Glutamatergic neuron (in vitro differentiated cells): ENCODE measurements around the gene GID8. TPM values are rescaled to one million over a fixed set of nuclear protein-coding genes. Genes with fewer than 3 reads are reported as not detected.

Experiments
- DNase-seq: peaks from one replicate; pipeline ENCODE4 v3.0.0; 2022
- H3K27ac Mint-ChIP-seq: one replicate; pipeline ENCODE4 v1.8.0; 2020; ENCODE audit warnings: mild to moderate bottlenecking, mixed read lengths, inconsistent platforms; ENCODE audit not compliant: unreplicated experiment
- H3K27me3 Mint-ChIP-seq: one replicate; pipeline ENCODE4 v1.8.0; 2020; ENCODE audit warnings: mild to moderate bottlenecking, moderate library complexity, mixed read lengths, inconsistent platforms; ENCODE audit not compliant: unreplicated experiment
- H3K36me3 Mint-ChIP-seq: one replicate; pipeline ENCODE4 v1.8.0; 2020; ENCODE audit warnings: mild to moderate bottlenecking, mixed read lengths, inconsistent platforms; ENCODE audit not compliant: unreplicated experiment
- H3K4me1 Mint-ChIP-seq: one replicate; pipeline ENCODE4 v1.8.0; 2020; ENCODE audit warnings: mild to moderate bottlenecking, low read depth, mixed read lengths, inconsistent platforms; ENCODE audit not compliant: unreplicated experiment
- H3K4me3 Mint-ChIP-seq: one replicate; pipeline ENCODE4 v1.8.0; 2020; ENCODE audit warnings: mild to moderate bottlenecking, mixed read lengths, inconsistent platforms; ENCODE audit not compliant: unreplicated experiment
- H3K9me3 Mint-ChIP-seq: one replicate; pipeline ENCODE4 v1.8.0; 2020; ENCODE audit warnings: mild to moderate bottlenecking, moderate library complexity, mixed read lengths, inconsistent platforms; ENCODE audit not compliant: unreplicated experiment
- total RNA-seq: library from RNA; stranded (reverse); fragmentation: NEBNext Ultra II Directional; extraction: Animal tissue kit (Norgen Biotek cat#: 25700); gene quantifications from one replicate; pipeline ENCODE4 v1.2.1, GENCODE V29; 2021; ENCODE audit not compliant: unreplicated experiment
- TF ChIP-seq, protein P1 (sequence below): fragments of 200-600 bp; sonication (generic); IDR thresholded peaks from one replicate; pipeline ENCODE4 v1.5.0; 2021; ENCODE audit not compliant: partially characterized antibody, unreplicated experiment

Gene GID8
- total RNA-seq, 1 donor from 2014 or later, result 57.8 TPM

GRCh38 chr20:62907384-62908317, 30.3 kb upstream of the GID8 start:
- DNase-seq, result peak; percentile 58
- H3K27me3 Mint-ChIP-seq, result no peaks in the 10 kb centered on the region
- peak overlapping the region; percentile 46 for H3K27ac Mint-ChIP-seq
- H3K4me1 Mint-ChIP-seq, result peaks cover 28% of the 10 kb centered on the region
- no peak overlapping the region for H3K4me3 Mint-ChIP-seq
- no peaks in the 10 kb centered on the region for H3K9me3 Mint-ChIP-seq
- peaks cover 8% of the 10 kb centered on the region for H3K36me3 Mint-ChIP-seq
- TF ChIP-seq, protein P1, sequence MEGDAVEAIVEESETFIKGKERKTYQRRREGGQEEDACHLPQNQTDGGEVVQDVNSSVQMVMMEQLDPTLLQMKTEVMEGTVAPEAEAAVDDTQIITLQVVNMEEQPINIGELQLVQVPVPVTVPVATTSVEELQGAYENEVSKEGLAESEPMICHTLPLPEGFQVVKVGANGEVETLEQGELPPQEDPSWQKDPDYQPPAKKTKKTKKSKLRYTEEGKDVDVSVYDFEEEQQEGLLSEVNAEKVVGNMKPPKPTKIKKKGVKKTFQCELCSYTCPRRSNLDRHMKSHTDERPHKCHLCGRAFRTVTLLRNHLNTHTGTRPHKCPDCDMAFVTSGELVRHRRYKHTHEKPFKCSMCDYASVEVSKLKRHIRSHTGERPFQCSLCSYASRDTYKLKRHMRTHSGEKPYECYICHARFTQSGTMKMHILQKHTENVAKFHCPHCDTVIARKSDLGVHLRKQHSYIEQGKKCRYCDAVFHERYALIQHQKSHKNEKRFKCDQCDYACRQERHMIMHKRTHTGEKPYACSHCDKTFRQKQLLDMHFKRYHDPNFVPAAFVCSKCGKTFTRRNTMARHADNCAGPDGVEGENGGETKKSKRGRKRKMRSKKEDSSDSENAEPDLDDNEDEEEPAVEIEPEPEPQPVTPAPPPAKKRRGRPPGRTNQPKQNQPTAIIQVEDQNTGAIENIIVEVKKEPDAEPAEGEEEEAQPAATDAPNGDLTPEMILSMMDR, result peak; percentile 82

GRCh38 chr20:62908971-62909791, 28.8 kb upstream of the GID8 start:
- H3K27me3 Mint-ChIP-seq, result peaks cover 3% of the 10 kb centered on the region
- H3K27ac Mint-ChIP-seq, result peak overlapping the region; percentile 12
- TF ChIP-seq, protein P1, result no peak
- peaks cover 35% of the 10 kb centered on the region for H3K4me1 Mint-ChIP-seq
- H3K4me3 Mint-ChIP-seq, result no peak overlapping the region
- H3K36me3 Mint-ChIP-seq, result peaks cover 8% of the 10 kb centered on the region
- H3K9me3 Mint-ChIP-seq, result no peaks in the 10 kb centered on the region
- DNase-seq, result no peak

- peaks cover 2% of the 10 kb centered on the region for H3K36me3 Mint-ChIP-seq
These were observed 27.7 kb upstream of the GID8 start for GRCh38 chr20:62910217-62910766.

DNA sequence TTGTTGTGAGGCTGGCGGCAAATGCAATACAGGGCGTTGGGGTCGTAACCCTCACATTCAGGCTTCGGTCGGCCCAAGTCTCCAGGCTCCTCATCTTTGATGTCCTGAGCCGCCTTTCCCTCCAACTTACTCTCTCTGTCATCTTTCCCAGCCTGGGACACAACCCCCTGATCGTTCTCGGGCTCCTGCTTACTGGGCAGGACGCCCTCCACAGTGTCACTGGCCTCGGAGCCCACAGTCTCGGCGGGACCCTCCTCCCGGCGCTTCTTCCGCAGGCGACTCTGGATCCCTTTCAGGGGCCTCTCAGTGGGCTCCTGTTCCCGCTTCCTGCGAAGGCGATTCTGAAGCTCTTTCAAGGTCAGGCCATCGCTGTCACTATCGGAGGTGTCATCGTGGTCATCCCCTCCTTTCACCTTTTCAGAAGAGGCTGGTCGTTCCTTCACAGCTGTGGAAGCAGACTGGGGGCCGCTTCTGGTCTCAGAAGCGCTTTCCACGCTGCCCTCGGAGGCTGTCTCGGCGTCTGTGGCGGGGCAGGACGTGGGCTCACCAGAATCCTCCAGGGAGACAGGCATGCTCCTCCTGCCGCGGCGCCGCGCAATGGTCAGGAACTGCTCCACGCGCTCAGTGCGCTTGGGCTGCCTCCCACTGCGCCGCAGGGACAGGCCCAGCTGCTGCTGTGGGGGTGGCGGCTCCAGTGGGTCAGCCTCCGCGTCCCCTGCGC, 27.0 kb upstream of the GID8 start:
- Mint-ChIP-seq H3K4me1 (peaks cover 42% of the 10 kb centered on the region), H3K9me3 (peaks cover 5% of the 10 kb centered on the region), H3K27me3 (peaks cover 6% of the 10 kb centered on the region), H3K4me3 (no peak overlapping the region), H3K27ac (peak overlapping the region; percentile 40), H3K36me3 (no peaks in the 10 kb centered on the region)
- TF ChIP-seq, protein P1, result no peak
- DNase-seq, result no peak

More at GRCh38 chr20:62910217-62910766, 27.7 kb upstream of the GID8 start:
- Mint-ChIP-seq H3K4me1 (peaks cover 37% of the 10 kb centered on the region), H3K27me3 (peaks cover 6% of the 10 kb centered on the region), H3K27ac (peak overlapping the region; percentile 40), H3K4me3 (no peak overlapping the region), H3K9me3 (peaks cover 5% of the 10 kb centered on the region)
- TF ChIP-seq, protein P1, result no peak
- no peak for DNase-seq
